Left forelimb (tissue), 1 donor: ENCODE measurements around the gene TOP1.

Source experiments
- DNase-seq: peaks from one replicate; pipeline ENCODE4 v3.0.0-alpha.2; 2018; ENCODE audit warnings: low spot score

The TOP1 gene

GRCh38 chr20:41028359-41029149, at the start of gene TOP1:
Gene TOP1 (plus strand): TSS chr20:41028822. CDS start chr20:41029068, 246 bp downstream.
- peak; percentile 100 for DNase-seq

- no peak for DNase-seq
Observed at GRCh38 chr20:40979247-40979646, 49.4 kb upstream of the TOP1 start.

- DNase-seq = no peak
Observed at GRCh38 chr20:40980106-40980827, 48.4 kb upstream of the TOP1 start.

- DNase-seq = no peak
Observed at GRCh38 chr20:40980828-40981310, 47.8 kb upstream of the TOP1 start.

- DNase-seq = no peak
Observed at GRCh38 chr20:40982415-40983145, 46.0 kb upstream of the TOP1 start.

- DNase-seq = no peak
Observed at GRCh38 chr20:40983898-40984297, 44.7 kb upstream of the TOP1 start.

GRCh38 chr20:40984496-40984895, 44.1 kb upstream of the TOP1 start:
- DNase-seq = no peak

- DNase-seq = no peak
Observed at GRCh38 chr20:40986774-40987173, 41.8 kb upstream of the TOP1 start.

GRCh38 chr20:40990542-40991120, 38.0 kb upstream of the TOP1 start:
- peak; percentile 75 for DNase-seq

- no peak for DNase-seq
Observed at GRCh38 chr20:40991181-40991889, 37.3 kb upstream of the TOP1 start.

GRCh38 chr20:40992349-40993113, 36.1 kb upstream of the TOP1 start:
- DNase-seq = no peak

- no peak for DNase-seq
Observed at GRCh38 chr20:40993794-40994540, 34.7 kb upstream of the TOP1 start.

- no peak for DNase-seq
Observed at GRCh38 chr20:40996326-40996725, 32.3 kb upstream of the TOP1 start.

GRCh38 chr20:40997116-40997515, 31.5 kb upstream of the TOP1 start:
- DNase-seq = no peak

GRCh38 chr20:40999841-41000240, 28.8 kb upstream of the TOP1 start:
- no peak for DNase-seq

GRCh38 chr20:41000628-41001027, 28.0 kb upstream of the TOP1 start:
- no peak for DNase-seq

GRCh38 chr20:41001497-41001896, 27.1 kb upstream of the TOP1 start:
- DNase-seq = no peak

- DNase-seq = no peak
Observed at GRCh38 chr20:41002842-41003142, 25.8 kb upstream of the TOP1 start.

- no peak for DNase-seq
Observed at GRCh38 chr20:41003143-41003935, 25.3 kb upstream of the TOP1 start.
